Astrocyte of the cerebellum (primary cell): ENCODE results near the gene KIF3C.
A peak's percentile ranks its signal among the peaks of the same experiment; 100 is the strongest.
"Not testable (repeated sequence)": the region's sequence is repeated elsewhere in the genome, so short reads cannot be mapped to it uniquely, and the experiment has no call there.

Experiments used
- DNase-seq: peaks from one replicate; pipeline ENCODE4 v3.0.0-alpha.2; 2011; ENCODE audit warnings: low read depth
- H3K4me3 ChIP-seq: 2 replicates; pipeline ENCODE4 v1.5.1; 2011; ENCODE audit warnings: mild to moderate bottlenecking, low read depth, low read length, moderate library complexity
- CTCF ChIP-seq: IDR thresholded peaks from 2 replicates; pipeline ENCODE4 v1.5.1; 2012; ENCODE audit warnings: low read length, low read depth, moderate library complexity, mild to moderate bottlenecking; ENCODE audit errors: missing control alignments
- in situ Hi-C: cut with HindIII; loops from 2 replicates; pipeline ENCODE4 v1.10.0; 2017; ENCODE audit warnings: low sequenced_read_pairs

The KIF3C gene

GRCh38 chr2:25966531-25967270, 15.6 kb downstream of the KIF3C start:
- no peak overlapping the region for H3K4me3 ChIP-seq
- no peak for DNase-seq
- in situ Hi-C loops = no loop called here
- TF ChIP-seq CTCF = no peak

GRCh38 chr2:25964891-25965290, 17.4 kb downstream of the KIF3C start:
- no peak overlapping the region for H3K4me3 ChIP-seq
- in situ Hi-C loops = no loop called here
- no peak for DNase-seq
- no peak for TF ChIP-seq CTCF

GRCh38 chr2:25960920-25961319, 21.4 kb downstream of the KIF3C start:
- DNase-seq = no peak
- in situ Hi-C loops = no loop called here
- H3K4me3 ChIP-seq = no peak overlapping the region
- no peak for TF ChIP-seq CTCF

- TF ChIP-seq CTCF = no peak
- H3K4me3 ChIP-seq = no peak overlapping the region
- in situ Hi-C loops = no loop called here
- no peak for DNase-seq
Observed at GRCh38 chr2:25960396-25960795, 21.9 kb downstream of the KIF3C start.

- H3K4me3 ChIP-seq, DNase-seq, in situ Hi-C loops: not testable (repeated sequence)
Observed at GRCh38 chr2:25958611-25959010, 23.7 kb downstream of the KIF3C start.

GRCh38 chr2:25957743-25958142, 24.6 kb downstream of the KIF3C start:
- DNase-seq = no peak
- no peak overlapping the region for H3K4me3 ChIP-seq
- no peak for TF ChIP-seq CTCF
- in situ Hi-C loops = no loop called here

- no peak overlapping the region for H3K4me3 ChIP-seq
- peak; percentile 13 for TF ChIP-seq CTCF
- DNase-seq = no peak
- in situ Hi-C loops = no loop called here
Observed at GRCh38 chr2:25955869-25956535, 26.3 kb downstream of the KIF3C start.
